NCI-H1436 (cell line): Measurements from ENCODE around the gene IL6R.

ENCODE experiments used
- DNase-seq: peaks from one replicate; lab custom pipeline; 2025; lab: John Stamatoyannopoulos, UW

The IL6R gene

DNA sequence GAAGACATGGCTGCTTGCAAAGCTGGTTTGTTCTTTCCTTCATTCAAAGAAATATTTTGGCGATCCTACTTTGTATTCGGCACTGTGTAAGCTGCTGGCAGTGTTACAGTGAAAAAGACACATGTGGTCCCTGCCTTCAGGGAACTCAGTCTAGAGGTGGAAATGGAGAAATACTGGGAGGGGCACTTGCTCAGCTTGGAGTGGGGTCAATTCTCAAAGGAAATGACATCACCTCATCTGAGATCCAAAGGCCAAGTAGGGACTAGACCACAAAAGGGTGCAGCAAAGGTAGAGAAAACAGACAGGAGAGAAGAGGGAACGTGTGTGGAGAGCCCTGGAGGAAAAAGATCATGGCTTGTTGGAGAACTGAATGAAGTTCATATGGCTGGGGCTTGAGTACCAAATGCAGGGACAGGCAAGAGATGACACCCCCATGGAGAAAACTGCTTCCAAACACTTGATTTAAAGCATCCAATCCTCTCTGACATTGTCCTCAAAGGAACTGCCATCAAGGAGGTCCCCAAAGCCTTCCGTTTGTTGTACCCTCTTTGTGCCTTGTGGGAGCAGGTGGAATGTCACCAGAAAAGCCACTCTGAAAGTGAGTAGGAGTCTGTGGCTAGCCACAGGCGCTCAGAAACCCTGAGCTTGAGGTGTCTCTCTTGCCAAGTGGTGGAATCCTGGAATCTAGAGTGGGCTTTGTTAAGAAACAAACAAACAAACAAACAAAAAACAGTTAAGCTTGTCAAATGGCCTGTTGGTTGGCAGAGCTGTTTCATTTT is 48.6 kb downstream of the IL6R start:
- DNase-seq, result no peak

DNA sequence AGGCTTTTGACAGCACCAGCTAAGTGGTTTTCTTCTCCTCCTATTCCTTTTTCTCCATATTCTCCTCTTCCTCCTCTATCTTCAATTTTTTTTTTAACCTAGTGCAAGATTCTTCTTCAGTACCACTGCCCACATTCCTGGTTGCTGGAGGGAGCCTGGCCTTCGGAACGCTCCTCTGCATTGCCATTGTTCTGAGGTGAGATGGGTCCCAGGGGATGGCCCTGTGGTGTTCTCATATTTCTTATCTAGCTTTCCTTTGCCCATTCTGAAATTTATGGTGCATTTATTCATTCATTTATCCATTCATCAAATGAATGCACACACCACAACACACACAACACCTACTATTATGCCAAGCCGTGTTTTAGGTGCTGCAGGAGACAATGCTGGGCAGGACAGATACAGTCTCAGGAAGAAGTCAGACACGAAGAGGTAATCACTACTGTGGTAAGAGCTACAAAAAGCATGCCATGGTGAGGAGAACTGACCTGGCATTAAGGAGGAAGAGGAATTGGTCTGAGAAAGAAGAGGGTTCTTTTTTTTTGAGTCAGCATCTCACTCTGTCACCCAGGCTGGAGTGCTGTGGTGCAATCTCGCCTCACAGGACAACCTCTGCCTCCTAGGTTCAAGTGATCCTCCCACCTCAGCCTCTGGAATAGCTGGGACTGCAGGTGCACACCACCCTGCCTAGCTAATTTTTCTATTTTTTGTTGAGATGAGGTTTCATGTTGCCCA is 49.4 kb downstream of the IL6R start:
- DNase-seq, result peak; percentile 49

- no peak for DNase-seq
Measured at GRCh38 chr1:154456631-154457030, 51.5 kb downstream of the IL6R start.

GRCh38 chr1:154459080-154459479 is 53.9 kb downstream of the IL6R start:
- no peak for DNase-seq

- DNase-seq, result no peak
Measured at GRCh38 chr1:154460695-154461260, 55.6 kb downstream of the IL6R start.

DNA sequence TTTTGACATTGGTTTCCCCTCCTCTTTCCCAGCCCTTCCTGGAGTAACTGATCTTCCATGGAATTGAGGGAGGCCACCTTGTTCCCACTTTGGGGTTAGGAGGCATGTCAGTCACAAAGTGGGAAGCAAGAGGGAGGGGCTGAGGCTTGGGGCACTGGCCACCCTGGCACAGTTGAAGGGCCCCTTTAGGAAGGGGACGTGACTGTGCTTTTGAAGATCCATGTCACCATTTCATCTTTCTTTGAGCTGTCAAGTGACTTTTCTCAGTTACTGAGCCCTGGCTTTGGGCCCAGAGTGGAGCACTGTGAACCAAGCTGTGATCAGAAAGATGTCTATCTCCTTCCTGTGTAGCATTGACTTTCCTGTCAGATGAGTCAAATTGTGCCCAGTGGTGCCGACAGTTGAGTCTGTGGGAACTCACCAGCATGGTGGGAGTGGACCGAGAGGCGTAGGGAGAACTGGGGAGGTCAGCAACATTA is 58.4 kb downstream of the IL6R start:
- no peak for DNase-seq

GRCh38 chr1:154465621-154466195 is 60.6 kb downstream of the IL6R start:
- DNase-seq, result no peak

- no peak for DNase-seq
Measured at GRCh38 chr1:154466206-154466605, 61.1 kb downstream of the IL6R start.

GRCh38 chr1:154466921-154467417 is 61.8 kb downstream of the IL6R start:
- DNase-seq, result no peak

DNA sequence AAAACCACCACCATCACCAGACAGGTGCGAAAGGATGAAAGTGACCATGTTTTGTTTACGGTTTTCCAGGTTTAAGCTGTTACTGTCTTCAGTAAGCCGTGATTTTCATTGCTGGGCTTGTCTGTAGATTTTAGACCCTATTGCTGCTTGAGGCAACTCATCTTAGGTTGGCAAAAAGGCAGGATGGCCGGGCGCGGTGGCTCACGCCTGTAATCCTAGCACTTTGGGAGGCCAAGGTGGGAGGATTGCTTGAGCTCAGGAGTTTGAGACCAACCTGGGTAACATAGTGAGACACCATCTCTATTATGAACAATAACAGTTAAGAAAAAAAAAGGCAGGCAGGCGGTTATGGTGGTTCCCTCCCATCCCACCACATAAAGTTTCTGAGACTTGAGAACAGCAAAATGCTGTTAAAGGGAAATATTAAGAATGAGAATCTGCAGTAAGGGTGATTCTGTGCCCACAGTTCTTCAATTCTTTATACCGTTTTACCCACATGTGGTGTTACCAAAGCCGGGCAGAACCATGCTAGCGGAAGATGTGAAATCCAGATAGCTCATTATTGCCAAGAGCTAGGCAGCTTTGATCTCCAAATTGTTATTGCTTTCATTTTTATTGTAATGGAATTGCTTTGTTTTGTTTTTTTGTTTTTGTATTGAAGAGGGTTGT is 62.4 kb downstream of the IL6R start:
- DNase-seq, result no peak

DNA sequence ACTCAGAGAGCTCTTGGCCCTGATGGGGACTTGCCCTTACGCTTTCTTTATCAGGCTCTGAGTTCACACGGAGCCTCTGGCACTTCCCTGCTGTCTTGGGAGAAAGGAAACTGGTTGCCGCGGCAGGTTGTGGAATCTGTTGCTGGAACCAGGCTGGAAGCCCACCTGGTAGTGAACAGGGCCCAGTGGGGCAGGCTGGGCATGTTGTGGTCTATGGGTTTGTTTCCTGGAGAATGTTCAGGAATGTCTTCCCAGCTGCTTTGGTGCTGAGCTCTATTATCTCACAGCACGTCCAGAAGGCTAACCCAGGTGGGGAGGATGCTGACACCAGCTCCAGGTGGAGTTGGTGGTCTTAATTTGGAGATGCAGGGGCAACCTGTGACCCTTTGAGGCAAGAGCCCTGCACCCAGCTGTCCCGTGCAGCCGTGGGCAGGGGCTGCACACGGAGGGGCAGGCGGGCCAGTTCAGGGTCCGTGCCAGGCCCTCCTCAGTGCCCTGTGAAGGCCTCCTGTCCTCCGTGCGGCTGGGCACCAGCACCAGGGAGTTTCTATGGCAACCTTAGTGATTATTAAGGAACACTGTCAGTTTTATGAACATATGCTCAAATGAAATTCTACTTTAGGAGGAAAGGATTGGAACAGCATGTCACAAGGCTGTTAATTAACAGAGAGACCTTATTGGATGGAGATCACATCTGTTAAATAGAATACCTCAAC is 63.5 kb downstream of the IL6R start:
- DNase-seq, result no peak

GRCh38 chr1:154469844-154470560 is 64.9 kb downstream of the IL6R start:
- DNase-seq, result no peak

GRCh38 chr1:154471304-154471703 is 66.2 kb downstream of the IL6R start:
- no peak for DNase-seq

DNA sequence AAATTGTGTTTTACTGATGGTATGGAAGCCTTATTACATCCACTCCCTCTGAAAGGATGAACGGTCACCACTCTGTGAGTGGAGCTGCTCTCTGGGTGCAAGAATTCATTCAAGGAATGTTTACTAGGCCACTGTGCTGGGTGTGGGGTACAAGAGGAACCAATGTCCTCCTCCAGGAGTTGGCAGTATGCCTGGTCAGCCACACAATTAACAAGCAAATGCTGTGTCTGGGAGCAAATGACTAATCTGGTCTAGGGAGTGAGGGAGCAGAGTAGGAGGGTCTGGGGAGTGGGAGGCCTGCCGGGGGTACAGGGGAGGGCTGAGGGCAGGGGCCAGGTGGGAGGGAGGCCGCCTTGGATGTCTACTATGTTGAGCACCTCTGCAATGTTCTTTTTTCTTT is 69.7 kb downstream of the IL6R start:
- no peak for DNase-seq

DNA sequence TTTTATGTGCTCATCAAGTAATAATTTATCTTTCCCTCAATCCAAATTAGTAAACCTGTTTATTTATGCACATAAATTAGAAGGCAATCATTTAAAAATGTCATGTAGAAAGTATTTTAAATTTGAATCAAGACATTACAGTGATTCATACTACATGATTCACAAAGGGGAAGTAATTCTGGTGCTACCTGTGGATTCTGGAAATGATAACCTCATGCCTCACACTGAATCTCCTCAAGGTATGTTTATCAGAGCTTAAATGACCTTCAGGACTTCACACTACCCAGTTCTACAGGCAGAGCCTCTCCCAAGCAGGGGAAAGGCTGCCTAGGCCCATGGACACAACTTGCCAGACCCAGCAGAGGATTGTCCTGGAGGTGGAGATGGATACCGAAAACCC is 71.6 kb downstream of the IL6R start:
- no peak for DNase-seq

GRCh38 chr1:154478013-154478412 is 72.9 kb downstream of the IL6R start:
- DNase-seq, result no peak

GRCh38 chr1:154478639-154479038 is 73.5 kb downstream of the IL6R start:
- no peak for DNase-seq

DNA sequence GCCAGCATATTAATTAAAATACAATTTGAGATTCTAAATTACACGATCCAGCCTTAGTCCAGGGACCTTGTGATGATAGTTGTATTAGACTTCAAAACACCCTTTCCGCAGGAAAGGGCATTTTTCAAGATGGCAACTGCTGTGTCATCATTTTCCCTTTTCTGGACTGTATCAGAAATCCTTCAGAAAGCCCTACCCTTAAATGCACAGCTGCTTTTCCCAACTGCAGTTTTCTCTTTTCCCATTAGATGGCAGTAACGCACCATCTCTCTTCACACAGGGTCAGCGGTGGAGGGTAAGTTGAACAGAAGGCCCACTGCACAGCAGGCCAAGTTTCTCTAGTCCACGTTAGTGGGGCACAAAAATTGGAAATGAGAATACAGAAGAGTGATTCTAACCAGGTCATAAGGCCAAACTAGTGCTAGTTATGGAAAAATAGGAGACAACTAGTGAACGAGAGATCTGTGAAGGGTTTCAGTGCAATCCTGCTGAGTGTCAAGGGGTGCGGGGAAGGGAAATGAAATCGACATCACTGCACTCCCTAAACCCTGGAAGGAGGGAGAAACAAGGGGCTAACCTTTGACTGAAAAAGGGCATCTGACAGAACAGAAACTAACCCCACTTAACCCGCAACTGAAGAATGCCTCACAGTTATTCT is 74.8 kb downstream of the IL6R start:
- DNase-seq, result peak; percentile 61

- no peak for DNase-seq
Measured at GRCh38 chr1:154481053-154481452, 75.9 kb downstream of the IL6R start.
